ENCODE measurements around the gene GPX4.
"Not testable (repeated sequence)": the region's sequence is repeated elsewhere in the genome, so short reads cannot be mapped to it uniquely, and the experiment has no call there.

Gene GPX4

GRCh38 chr19:1103132-1103707, 574 bp upstream of the GPX4 start:
- no peak for DNase-seq

- peak; percentile 93 to 98 (median 96) for DNase-seq
These were observed 665 bp downstream of the GPX4 start for GRCh38 chr19:1104311-1105007.

GRCh38 chr19:1105008-1105872, 1.4 kb downstream of the GPX4 start:
- DNase-seq = no peak

GRCh38 chr19:1105873-1106840, 2.4 kb downstream of the GPX4 start:
- no peak for DNase-seq

GRCh38 chr19:1106841-1107660, 3.3 kb downstream of the GPX4 start:
- DNase-seq = peak; percentile 40 to 58 (median 42)

- no peak for DNase-seq
These were observed 4.0 kb downstream of the GPX4 start for GRCh38 chr19:1107661-1108261.

- DNase-seq = no peak
These were observed 4.7 kb downstream of the GPX4 start for GRCh38 chr19:1108291-1109031.

GRCh38 chr19:1109032-1109551, 5.3 kb downstream of the GPX4 start:
- no peak for DNase-seq

GRCh38 chr19:1109697-1110671, 6.2 kb downstream of the GPX4 start:
- no peak for DNase-seq

- no peak for DNase-seq
These were observed 7.2 kb downstream of the GPX4 start for GRCh38 chr19:1110809-1111640.

- no peak for DNase-seq
These were observed 8.0 kb downstream of the GPX4 start for GRCh38 chr19:1111641-1112267.

GRCh38 chr19:1112268-1113029, 8.7 kb downstream of the GPX4 start:
- DNase-seq = peak in 1 of 3 donors; percentile 37

- peak; percentile 95 to 99 (median 97) for DNase-seq
These were observed 9.5 kb downstream of the GPX4 start for GRCh38 chr19:1113030-1113985.

GRCh38 chr19:1113986-1114483, 10.2 kb downstream of the GPX4 start:
- no peak for DNase-seq

GRCh38 chr19:1114728-1115127, 10.9 kb downstream of the GPX4 start:
- DNase-seq = not testable (repeated sequence)
